RWPE1 (cell line): Measurements from ENCODE around the gene NR5A1.

Experiments
- CTCF ChIA-PET: fragments of 350-600 bp; sonication (Branson Sonifier 250); formaldehyde crosslinking; extraction: SDS; loops from one replicate; lab custom pipeline; 2021; lab: Yijun Ruan, JAX
- POLR2A ChIA-PET: fragments of 400-600 bp; formaldehyde crosslinking; extraction: SDS; loops from one replicate; lab custom pipeline; 2020; ENCODE audit warnings: antibody characterized with exemption; ENCODE audit not compliant: low non-redundant PET; lab: Yijun Ruan, JAX
- DNase-seq: peaks from one replicate; pipeline ENCODE4 v3.0.0; 2012; ENCODE audit warnings: low spot score
- H3K27ac ChIP-seq: fragments of 450-650 bp; 2 replicates; pipeline ENCODE4 v1.5.1; 2017
- TF ChIP-seq, protein P1 (sequence below): fragments of 450-650 bp; conservative IDR thresholded peaks from 2 replicates; pipeline ENCODE4 v1.5.1; 2017; ENCODE audit warnings: low read depth, mild to moderate bottlenecking

The NR5A1 gene

DNA sequence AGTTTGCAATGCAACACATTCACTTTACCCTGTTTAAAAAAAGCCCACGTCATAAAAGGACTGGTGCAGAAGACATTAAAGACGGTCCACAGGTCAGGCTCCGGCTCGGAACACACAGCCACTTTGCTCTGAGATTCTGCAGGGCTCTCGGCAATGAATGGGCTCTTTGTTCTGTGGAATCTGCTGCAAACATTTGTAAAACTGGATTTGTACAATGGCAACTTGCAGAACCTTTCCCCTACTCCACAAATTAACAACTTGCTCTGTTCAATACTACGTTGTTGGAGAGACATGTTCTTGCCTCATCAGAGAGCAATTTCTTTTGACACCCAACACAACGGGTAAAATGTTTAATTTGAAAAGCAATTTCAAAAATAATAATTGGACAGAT lies 13.0 kb upstream of the NR5A1 start:
- H3K27ac ChIP-seq, result no peak overlapping the region
- CTCF ChIA-PET, result no interaction called here
- POLR2A ChIA-PET, result no interaction called here
- TF ChIP-seq, protein P1, sequence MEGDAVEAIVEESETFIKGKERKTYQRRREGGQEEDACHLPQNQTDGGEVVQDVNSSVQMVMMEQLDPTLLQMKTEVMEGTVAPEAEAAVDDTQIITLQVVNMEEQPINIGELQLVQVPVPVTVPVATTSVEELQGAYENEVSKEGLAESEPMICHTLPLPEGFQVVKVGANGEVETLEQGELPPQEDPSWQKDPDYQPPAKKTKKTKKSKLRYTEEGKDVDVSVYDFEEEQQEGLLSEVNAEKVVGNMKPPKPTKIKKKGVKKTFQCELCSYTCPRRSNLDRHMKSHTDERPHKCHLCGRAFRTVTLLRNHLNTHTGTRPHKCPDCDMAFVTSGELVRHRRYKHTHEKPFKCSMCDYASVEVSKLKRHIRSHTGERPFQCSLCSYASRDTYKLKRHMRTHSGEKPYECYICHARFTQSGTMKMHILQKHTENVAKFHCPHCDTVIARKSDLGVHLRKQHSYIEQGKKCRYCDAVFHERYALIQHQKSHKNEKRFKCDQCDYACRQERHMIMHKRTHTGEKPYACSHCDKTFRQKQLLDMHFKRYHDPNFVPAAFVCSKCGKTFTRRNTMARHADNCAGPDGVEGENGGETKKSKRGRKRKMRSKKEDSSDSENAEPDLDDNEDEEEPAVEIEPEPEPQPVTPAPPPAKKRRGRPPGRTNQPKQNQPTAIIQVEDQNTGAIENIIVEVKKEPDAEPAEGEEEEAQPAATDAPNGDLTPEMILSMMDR, result no peak
- DNase-seq, result no peak

DNA sequence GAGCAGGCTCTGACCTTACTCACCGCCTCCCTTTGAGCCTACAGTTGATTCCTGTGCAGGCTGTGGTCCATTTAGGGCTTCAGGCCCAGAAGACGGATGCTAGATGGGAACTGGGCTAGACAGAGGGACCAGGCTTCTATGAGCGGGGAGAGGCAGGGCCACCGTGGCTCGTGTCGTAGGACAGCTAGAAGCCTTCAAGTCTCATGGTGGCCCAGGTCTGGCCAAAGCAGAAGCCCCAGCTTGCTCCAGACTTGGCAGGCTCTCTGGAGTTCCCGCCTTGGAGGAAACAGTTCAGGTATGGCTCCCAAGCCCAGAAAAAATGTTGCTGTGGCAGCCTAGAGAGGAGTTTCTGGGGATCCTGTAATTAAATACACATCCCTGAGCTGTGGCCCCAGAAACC lies 10.9 kb upstream of the NR5A1 start:
- DNase-seq, result no peak
- CTCF ChIA-PET, result interaction anchor here (1.0 kb wide), 1 partner anchor 19 kb away, joined by 8 read pairs; no protein-coding TSS in a partner anchor
- POLR2A ChIA-PET, result no interaction called here
- no peak overlapping the region for H3K27ac ChIP-seq
- TF ChIP-seq, protein P1, result no peak

DNA sequence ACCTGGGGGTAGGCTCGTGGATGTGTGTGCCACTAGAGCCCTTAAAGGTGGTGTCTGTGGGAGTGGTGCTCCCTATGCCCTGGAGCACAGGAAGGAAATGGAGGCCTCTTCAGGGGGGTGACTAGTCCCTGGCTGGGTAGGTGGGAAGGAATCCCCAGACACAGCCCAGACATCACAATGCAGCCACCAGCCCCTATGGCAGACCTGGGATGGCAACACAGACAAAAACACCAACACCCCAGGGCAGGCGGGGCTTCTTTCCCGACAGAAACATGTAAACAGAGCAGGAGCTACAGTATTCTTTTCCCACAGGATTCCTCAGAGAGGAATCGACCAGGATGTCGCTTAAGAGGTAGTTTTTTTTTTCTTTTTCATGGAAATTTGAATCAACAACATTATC lies 10.4 kb upstream of the NR5A1 start:
- CTCF ChIA-PET, result no interaction called here
- H3K27ac ChIP-seq, result no peak overlapping the region
- DNase-seq, result no peak
- TF ChIP-seq, protein P1, result no peak
- POLR2A ChIA-PET, result no interaction called here

DNA sequence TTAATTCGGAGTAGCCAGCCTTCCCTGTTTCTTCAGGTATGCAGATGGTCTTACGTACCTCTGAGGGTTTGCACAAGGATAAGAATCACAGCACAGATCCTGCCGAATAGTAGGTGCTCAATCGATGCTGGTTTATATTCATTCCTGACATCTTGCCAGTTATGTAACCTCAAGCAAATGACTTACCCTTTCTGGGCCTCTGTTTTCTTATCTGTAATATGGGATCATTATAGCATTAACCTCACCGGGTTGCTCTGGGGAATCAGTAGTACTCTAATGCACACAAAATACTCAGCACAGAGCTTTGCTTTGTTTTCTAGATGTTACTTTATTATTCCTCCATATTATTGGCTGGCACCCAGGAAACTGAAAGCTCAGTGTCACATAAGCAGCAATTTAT lies 7.7 kb upstream of the NR5A1 start:
- CTCF ChIA-PET, result interaction anchor here (0.6 to 0.8 kb wide), 3 partner anchors 9 to 28 kb away, joined by 3 read pairs; no protein-coding TSS in a partner anchor
- TF ChIP-seq, protein P1, result no peak
- POLR2A ChIA-PET, result no interaction called here
- no peak overlapping the region for H3K27ac ChIP-seq
- DNase-seq, result no peak

DNA sequence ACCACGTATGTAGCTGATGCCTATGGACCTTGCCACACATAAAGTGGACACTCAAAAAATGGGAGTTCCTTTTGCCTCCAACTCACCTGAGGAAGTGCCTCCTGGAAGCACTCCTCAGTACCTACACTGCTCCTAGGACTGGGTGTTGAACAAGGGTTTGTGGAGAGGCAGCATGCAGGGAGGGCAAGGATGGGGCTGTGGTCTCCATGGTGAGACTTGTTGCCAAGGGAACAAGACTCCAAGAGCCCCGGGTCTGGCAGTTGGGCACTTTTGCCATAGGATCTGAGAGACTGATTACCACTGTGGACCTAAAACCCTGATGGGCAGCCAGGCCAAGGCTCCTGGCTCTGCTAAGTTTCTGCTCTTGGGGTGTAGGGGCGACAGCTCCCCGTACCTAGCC lies 6.9 kb upstream of the NR5A1 start:
- CTCF ChIA-PET, result no interaction called here
- no peak overlapping the region for H3K27ac ChIP-seq
- no peak for DNase-seq
- TF ChIP-seq, protein P1, result no peak
- POLR2A ChIA-PET, result no interaction called here

DNA sequence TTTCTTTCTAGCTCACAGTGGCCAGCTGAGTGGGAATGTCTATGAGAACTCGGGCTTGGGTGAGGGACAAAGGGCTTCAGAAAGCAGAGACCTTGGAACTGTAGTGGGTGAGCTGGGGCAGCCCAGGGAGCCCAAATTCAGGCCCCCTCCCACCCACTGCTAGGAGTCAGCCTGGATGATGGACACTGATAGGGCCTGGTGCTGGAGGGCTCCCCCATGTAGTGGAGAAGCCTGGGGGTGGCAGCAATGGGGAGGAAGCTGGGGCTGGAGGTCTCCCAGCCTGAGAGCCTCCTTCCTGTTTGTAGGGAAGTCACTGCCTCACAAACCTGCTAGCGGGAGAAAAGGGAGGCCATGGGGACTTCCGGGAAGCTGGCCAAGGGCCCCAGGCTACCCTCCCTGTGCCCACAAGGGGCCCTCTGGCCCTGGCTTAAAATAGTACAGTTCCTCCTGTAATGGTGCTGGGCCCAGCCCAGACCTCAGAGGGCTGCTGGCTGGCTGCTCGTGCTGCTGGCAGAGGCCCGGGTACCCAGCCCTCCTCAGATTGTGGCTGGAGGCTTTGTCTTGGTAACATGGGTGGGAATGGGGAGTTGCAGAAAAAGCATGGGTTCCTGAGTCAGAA lies 6.3 kb upstream of the NR5A1 start:
- ChIA-PET CTCF (no interaction called here), POLR2A (no interaction called here)
- no peak overlapping the region for H3K27ac ChIP-seq
- TF ChIP-seq, protein P1, result no peak
- no peak for DNase-seq
